Measurements from ENCODE around the gene KRTAP4-7. TPM values are rescaled to one million over a fixed set of nuclear protein-coding genes. Genes with fewer than 3 reads are reported as not detected.
"Not testable (repeated sequence)": the region's sequence is repeated elsewhere in the genome, so short reads cannot be mapped to it uniquely, and the experiment has no call there.

KRTAP4-7 gene
- total RNA-seq, 1 donor = not detected

GRCh38 chr17:41098481-41098880, 14.5 kb downstream of the KRTAP4-7 start:
- H3K4me3 ChIP-seq (ENCODE audit: low read depth, low read length) = no peak overlapping the region
- no peak for TF ChIP-seq CTCF (IDR thresholded peaks at IDR 0.05; ENCODE audit: insufficient read depth, low read depth, low read length)
- DNase-seq (ENCODE audit: low read depth) = peak; percentile 8

GRCh38 chr17:41099682-41100480, 15.9 kb downstream of the KRTAP4-7 start:
- DNase-seq (ENCODE audit: low read depth) = peak; percentile 8
- H3K4me3 ChIP-seq (ENCODE audit: low read depth, low read length) = not testable (repeated sequence)

GRCh38 chr17:41101586-41102259, 17.8 kb downstream of the KRTAP4-7 start, which contains the start of gene KRTAP4-16:
Gene KRTAP4-16, minus strand, starts transcription at chr17:41102209. Its CDS starts 0 bp downstream, at chr17:41102209.
- DNase-seq (ENCODE audit: low read depth) = no peak
- no peak for TF ChIP-seq CTCF (IDR thresholded peaks at IDR 0.05; ENCODE audit: insufficient read depth, low read depth, low read length)
- no peak within 1 kb of the TSS for H3K4me3 ChIP-seq (ENCODE audit: low read depth, low read length)

- no peak for DNase-seq (ENCODE audit: low read depth)
- H3K4me3 ChIP-seq (ENCODE audit: low read depth, low read length) = no peak overlapping the region
- TF ChIP-seq CTCF (IDR thresholded peaks at IDR 0.05; ENCODE audit: insufficient read depth, low read depth, low read length) = no peak
Observed at GRCh38 chr17:41103896-41104295, 19.9 kb downstream of the KRTAP4-7 start.

- not testable (repeated sequence) for H3K4me3 ChIP-seq (ENCODE audit: low read depth, low read length); DNase-seq (ENCODE audit: low read depth)
Observed at GRCh38 chr17:41104386-41105038, 20.6 kb downstream of the KRTAP4-7 start.

GRCh38 chr17:41105347-41105746, 21.4 kb downstream of the KRTAP4-7 start, which contains the start of gene KRTAP4-9:
Gene KRTAP4-9, plus strand, starts transcription at chr17:41105389. Its CDS starts 0 bp downstream, at chr17:41105389.
- not testable (repeated sequence) for DNase-seq (ENCODE audit: low read depth); H3K4me3 ChIP-seq (ENCODE audit: low read depth, low read length)

GRCh38 chr17:41107941-41108450, 24.0 kb downstream of the KRTAP4-7 start:
- TF ChIP-seq CTCF (IDR thresholded peaks at IDR 0.05; ENCODE audit: insufficient read depth, low read depth, low read length) = no peak
- DNase-seq (ENCODE audit: low read depth) = no peak
- no peak overlapping the region for H3K4me3 ChIP-seq (ENCODE audit: low read depth, low read length)

- not testable (repeated sequence) for H3K4me3 ChIP-seq (ENCODE audit: low read depth, low read length); DNase-seq (ENCODE audit: low read depth)
Observed at GRCh38 chr17:41108728-41109386, 24.9 kb downstream of the KRTAP4-7 start.
